Retina (tissue), 1 donor: ENCODE measurements around the gene IL2RA.
"Not testable (repeated sequence)": the region's sequence is repeated elsewhere in the genome, so short reads cannot be mapped to it uniquely, and the experiment has no call there.

Experiments used
- DNase-seq: peaks from one replicate; pipeline ENCODE4 v3.0.0-alpha.2; 2016

The IL2RA gene

DNA sequence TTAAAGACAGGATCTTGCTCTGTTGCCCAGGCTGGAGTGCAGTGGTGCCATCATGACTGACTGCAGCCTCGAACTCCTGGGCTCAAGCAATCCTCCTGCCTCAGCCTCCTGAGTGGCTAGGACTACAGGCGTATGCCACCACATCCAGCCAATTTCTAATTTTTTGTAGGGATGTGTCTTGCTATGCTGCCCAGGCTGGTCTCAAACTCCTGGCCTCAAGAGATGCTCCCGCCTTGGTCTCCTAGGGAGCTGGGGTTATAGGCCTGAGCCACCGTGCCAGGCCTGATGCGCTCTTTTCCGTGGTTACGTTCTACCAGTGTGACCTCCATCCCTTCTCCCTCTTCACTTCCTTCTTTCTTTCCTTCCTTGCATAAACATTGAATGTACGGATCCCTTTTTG, 50.6 kb downstream of the IL2RA start:
- no peak for DNase-seq

DNA sequence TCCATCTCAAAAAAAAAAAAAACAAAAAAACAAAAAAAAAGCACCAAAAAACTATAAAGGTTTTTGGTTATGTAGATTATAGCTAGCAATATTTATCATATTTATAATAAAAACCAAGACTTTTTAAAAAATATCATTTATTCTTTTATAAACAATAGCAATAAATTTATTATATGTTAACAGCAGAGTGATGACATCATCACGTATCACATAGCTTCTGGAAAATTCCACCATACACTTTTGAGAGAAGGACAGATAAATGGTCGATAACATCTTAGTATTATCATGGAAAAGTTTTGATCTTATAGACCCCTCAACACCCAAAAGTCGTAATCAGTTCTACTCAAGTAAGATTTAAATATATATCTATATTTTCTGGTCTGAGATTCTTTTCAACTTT, 51.6 kb downstream of the IL2RA start:
- no peak for DNase-seq

DNA sequence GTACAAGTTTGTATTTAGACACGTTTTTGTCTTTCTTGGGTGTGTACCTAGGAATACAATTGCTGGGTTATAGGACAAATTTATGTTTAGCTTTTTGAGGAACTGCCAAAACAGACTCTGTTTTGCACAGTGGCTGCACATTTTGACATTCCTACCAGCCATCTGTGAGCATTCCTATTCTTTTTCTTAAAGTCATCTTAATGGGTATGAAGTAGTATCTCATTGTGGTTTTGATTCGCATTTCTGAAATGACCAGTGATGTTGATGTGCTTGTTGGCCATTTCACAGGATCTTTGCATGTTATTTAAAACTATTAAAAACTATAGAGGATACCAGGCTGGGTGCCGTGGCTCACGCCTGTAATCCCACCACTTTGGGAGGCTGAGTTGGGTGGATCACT, 52.2 kb downstream of the IL2RA start:
- DNase-seq = no peak

DNA sequence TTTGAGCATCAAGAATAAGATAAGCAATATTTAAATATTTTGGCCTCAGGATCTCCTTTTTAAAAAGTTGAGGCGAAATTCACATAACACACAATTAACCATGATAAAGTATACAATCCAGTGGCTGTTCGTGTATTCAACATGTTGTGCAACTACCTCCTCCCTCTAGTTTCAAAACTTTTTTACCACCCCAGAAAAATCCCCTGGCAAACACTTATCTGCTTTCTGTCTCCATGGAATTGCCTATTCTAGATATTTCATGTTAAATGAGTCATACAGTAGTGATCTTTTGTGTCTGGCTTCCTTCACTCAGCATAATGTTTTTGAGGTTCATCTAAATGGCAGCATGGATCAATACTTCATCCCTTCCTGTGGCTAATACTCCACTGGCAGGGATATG, 53.0 kb downstream of the IL2RA start:
- no peak for DNase-seq

DNA sequence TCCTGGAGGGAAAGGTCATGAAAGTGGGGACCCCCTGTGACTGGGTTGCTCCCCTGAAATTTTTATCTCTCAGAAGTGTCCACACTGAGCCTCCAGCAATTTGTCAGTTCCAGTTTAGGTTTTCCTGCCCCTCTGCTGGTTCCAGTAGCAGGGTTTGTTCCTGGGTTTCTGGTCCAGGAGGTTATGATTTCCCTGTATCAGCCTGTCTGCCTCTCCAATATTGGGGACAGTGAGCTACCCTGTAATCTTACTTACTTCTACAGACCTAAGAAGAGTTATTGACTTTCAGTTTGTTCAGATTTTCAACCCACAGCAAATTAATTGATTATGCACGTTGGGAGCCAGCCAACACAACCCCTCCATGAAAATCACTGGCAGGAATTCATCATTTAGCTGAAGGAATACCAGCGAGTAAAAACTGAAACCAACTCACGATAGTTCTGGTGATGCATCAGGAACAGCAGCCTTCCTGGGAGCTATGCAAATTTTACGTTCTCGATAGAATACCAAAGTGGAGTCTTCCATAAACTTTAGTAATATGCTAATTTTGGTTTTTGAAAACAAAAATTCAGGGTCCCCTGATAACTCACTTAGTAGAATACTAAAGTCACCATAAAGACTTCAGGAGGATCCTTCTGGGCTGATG, 53.5 kb downstream of the IL2RA start:
- no peak for DNase-seq

DNA sequence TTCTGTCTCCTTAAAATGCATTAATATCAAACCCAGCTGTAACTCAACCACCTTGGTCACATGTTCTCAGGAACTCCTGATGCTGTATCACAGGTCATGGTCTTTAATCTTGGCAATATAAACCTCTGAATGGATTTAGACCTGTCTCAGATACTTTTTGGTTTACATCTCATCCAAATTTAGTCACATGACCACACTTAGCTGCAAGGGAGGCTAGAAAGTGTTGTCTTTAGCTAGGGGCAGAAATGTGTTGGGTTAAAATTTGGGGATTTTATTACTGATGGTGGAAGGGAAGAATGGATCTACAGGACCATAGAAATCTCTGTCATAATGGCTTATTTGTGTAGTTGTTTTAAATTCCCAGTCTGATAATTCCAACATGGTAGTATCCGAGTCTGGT, 55.2 kb downstream of the IL2RA start:
- DNase-seq = no peak

DNA sequence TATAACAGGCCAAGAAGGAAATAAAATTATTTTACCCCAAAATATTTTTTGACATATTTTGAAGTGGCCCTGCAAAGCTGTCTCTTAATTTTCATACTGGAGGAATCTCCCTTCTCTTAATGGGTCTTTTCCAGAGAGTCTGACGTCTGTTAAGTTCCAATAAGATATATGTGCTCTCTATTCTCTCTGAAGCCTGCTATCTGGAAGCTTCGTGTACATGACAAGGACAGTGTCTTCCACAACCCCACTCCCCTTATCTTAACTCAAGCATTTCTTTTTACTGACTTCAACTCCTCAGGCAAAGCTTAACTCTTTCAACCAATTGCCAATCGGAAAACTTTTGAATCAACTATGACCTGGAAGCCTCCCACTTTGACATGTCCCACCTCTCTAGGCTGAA, 55.6 kb downstream of the IL2RA start:
- DNase-seq = no peak

DNA sequence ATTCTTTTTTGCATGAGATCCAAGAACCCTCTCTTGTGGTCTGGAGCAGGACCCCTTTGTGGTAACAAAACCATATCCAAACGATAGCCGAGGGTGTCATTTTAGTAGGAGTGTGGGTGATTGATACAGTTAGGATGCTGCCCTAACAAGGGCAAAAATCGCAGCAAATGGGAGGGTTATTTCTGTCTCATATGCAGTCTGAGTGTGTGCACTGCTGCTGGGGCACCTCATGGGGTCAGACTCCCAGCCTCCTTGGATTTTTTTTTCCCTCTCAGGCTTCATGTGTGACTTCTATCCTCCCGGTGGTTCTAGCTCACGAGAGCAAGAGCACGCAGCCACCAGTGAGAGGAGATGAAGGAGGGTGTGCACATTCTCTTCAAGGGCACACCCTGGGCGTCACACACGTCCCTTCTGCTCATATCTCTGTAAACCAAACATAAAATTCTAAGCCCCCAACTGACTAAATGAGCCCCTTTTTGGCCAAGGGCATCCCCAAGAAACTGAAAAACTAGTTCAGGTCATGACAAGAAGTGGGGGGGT, 56.2 kb downstream of the IL2RA start:
- no peak for DNase-seq

DNA sequence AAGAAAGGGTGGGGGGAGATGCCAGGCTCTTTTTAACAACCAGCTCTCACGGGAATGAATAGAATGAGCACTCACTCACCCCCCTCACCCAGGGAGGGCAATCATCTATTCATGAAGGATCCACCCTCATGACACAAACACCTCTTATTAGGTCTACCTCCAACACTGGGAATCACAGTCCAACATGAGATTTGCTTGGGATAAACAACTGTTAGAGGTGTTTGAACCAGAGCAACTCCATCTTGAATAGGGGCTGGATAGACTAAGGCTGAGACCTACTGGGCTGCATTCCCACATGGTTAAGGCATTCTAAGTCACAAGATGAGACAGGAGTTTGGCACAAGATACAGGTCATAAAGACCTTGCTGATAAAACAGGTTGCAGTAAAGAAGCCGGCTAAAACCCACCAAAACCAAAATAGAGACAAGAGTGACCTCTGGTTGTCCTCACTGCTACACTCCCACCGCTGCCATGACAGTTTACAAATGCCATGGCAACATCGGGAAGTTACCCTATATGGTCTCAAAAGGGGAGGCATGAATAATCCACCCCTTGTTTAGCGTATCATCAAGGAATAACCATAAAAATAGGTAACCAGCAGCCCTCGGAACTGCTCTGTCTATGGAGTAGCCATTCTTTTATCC, 56.9 kb downstream of the IL2RA start:
- DNase-seq = not testable (repeated sequence)

DNA sequence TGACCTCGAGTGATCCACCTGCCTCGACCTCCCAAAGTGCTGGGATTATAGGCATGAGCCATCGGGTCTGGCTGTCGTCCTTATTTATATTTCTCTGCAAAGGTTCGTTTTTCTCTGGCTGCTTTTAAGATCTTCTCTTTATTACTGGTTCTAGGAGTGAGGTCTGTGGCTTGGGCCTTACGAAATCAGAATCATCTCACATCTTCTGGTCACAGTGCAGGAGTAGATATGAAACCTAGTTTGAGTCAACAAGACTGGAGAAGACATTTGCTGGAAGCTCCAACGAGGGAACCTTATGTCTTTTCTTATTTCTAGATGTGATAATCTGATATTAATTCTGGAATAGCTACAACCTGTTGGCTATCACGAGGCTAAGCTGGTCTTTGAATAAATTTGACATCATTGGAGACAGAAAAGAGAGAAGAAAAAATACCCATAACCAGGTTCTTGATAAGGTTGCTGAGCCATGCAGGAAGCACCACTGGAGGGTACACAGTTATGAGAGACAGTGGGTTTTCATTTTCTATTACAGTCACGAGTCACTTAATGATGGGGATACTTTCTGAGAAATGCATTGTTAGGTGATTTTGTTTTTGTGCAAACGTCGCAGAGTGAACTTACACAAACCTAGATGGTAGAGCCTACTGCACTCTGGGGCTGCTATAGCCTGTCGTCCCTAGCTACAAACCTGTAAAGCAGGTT, 59.2 kb downstream of the IL2RA start:
- DNase-seq = no peak

DNA sequence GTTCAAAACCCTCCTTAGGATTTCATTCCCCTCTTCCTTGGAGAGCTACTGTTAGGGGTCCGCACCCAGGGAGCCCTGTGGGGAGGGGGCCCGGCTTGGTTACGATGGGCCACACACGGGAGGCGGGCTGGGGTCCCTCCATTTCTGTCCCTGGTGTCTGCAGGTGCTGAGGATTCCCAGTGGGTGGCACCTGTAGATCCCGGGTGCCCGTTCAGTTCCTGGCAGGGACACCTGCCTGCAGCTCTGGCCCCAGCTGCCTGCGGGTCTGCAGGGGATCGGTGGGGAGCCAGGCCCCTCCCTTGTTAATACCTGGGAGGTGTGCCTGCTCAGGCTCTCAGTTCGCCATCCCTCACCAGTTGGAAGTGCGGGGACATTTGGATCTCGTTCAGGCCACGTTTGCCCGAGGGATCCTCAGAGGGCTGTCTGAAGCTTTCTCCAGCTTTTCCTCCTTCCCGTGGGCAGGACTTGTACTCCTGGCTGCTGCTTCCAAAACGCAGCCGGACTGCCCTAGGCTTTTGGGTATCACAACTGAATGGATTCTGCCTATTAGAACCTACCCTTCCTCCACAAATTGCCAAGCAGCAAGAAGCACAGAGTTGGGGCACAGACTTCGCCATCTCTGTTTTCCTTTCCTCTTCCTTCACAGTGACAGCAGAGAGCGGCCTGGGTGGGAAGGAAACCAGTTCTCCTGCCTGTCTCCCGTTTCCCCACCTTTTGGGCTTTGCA, 62.6 kb downstream of the IL2RA start:
- DNase-seq = no peak

DNA sequence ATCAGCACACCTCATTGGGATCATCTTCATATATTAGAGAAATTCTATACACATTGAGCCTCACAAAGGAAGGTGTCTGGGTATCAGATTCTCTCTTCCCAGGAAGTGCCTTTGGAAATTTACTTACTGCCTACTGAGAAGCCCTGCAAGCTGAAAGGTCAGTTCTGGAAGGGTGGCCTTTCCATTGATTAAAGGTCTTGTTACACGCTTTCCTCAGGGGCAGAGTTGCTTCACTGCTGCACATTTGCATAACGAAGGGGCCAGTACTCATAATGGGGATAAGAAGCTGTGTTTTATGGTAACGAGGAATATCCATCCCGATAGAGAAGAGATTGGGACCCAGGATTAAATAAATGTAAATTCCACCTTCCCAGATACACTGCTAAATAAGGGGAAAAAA, 65.5 kb downstream of the IL2RA start:
- DNase-seq = no peak

DNA sequence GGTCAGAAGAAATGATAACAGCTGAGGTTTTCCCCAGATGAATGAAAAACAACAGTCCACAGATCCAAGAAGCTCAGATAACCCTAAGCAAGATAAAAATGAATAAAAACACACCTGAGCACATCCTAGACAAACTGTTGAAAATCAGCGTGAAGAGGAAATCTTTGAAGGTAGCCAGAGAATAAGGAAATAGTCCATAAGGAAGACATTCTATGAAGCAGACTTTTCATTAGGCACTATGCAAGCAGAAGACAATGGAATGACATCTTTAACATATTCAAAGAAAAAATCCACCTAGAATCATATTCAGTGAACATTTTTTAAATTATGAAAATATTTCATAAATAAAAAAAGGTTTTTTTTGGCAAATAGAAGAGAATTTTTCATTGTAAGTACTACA, 69.8 kb downstream of the IL2RA start:
- DNase-seq = no peak

DNA sequence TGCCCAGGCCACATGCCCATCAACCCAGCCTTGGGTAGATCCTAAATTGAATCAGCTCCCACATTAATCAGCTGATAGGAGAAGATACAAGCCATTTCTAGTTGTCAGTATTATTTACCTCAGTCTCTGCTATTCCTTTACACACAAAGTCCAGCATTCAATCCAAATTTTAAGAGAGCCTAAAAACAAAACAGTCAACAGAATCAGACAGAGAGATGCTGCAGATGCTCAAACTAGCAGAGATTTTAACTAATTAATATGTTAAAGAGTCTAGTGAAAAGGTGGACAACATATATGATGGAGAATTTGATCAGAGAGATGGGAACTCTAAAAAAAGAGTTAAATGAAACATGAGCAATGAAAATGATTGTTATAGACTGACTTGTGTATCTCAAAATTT, 70.5 kb downstream of the IL2RA start:
- no peak for DNase-seq

DNA sequence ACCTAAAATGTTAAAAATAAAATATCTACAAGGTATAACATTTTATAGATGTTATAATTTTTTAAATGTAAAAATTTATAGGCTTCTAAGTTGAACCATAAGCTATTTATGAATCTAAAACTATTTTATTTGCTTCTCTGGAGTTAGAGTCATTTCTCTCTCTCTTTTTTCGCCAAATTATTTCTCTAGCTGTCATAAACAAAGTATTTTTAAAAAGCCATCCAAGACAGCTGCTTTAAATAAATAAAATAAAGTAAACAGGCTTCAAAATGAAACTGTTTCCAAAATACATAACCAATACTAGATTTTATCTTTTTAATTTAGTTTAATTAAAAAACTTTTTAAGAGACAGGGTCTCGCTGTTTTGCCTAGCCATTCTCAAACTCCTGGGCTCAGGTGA, 72.4 kb downstream of the IL2RA start:
- no peak for DNase-seq

DNA sequence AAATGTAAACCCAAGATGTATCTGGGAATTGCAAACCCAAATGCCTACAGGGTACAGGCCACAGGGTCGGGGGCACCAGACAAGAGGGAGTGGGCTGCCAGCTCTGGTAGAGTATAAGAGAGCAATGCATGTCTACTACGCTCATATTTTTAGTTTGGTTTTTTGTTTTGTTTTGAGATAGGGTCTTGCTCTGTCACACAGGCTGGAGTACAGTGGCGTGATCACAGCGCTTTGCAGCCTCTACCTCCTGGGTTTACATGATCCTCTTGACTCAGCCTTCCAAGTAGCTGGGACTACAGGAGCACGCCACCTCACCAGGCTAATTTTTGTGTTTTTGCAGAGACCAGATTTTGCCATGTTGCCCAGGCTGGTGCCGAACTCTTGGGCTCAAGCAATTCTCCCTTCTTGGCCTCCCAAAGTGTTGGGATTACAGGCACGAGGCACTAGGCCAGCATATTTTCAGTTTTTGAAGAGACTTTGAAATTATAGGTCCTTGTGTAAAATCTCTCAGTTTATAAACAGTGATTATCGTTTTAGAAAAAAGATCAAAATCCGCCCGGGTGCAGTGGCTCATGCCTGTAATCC, 73.7 kb downstream of the IL2RA start:
- DNase-seq = no peak

DNA sequence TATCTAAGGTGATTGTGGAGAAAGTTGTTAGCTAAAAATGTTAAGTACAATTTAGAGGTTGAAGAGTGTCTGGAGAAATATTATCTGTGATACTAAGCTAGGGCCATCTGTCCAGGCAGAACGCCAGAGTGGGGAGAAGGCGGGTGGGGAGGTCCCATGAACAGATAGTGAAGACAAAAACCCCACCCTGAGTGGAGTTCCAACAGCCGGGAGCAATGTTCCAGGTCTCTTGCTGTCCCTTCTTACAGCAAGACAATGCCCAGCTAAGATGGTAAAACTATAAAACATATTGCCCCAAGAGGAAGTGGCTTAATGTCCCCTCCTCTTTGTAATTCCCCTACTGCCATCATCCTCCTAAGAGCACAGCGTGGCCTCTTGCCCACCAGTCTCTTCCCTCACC, 74.4 kb downstream of the IL2RA start:
- DNase-seq = no peak

DNA sequence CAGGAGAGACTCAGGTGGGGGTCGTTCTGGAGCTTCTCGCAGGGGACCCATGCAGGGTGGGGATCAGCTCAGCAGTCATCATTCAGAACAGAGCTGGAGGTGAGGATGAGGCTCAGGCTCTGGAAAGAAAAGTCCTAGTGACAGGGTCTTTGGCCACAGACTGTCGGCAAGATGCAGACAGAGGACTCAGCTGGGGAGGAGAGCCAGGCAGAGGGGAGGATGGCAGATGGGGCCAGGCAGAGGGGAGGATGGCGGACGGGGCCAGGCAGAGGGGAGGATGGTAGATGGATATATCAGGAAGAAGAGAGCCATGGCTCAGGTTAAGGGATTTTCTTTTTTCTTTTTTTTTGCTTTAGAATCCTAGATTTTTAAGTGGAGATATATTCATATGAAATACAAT, 77.1 kb downstream of the IL2RA start:
- no peak for DNase-seq

DNA sequence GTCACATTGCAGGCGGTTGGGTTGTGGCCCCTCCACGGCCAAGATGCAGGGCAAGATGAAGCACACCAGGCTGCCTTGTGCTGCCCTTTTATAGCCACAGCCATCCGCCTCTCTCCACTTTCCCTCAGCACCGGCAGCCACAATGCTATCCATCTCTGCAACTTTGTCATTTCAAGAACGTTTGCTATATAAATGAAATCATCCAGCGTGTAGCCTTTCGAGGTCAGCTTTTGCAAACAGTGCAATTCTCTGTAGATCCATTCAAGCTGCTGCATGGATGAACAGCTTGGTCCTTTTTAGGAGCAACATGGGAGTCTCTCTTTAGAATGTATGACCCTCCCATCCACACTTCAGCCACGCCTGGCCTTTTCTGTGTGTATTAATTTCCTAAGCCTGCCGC, 78.4 kb downstream of the IL2RA start:
- no peak for DNase-seq

DNA sequence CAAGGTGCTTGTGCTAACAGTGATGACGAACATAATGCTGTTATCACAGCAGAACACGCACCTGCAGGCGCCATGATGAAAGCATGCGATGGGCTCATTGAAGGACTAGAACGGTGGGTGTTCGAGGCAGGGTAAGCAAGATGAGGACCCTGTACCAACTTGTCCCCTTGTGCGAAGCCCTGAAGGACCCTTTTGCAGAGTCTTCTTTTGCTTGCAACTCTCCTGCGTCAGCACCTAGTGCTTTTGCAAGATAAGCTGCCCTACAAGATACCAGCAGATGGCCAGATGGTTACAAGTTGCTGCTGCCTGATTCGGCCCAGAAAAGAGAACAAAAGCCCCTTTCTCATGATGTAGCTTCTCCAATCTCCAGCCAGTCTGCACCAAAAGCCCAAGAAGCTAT, 80.6 kb downstream of the IL2RA start:
- no peak for DNase-seq

DNA sequence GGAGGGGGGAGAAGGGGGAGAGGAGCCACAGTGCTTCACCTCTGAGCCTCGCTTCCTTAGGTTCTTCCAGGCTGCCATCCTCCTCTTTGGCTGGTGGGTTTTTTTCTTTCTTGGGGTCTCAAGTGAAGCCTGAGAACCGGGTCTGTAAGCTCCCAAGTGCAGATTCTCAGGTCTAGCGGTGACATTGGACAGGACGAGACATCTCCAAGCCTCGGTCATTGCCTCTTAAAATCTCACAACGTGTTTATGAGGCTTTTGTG, 84.0 kb downstream of the IL2RA start:
- DNase-seq = peak; percentile 23

DNA sequence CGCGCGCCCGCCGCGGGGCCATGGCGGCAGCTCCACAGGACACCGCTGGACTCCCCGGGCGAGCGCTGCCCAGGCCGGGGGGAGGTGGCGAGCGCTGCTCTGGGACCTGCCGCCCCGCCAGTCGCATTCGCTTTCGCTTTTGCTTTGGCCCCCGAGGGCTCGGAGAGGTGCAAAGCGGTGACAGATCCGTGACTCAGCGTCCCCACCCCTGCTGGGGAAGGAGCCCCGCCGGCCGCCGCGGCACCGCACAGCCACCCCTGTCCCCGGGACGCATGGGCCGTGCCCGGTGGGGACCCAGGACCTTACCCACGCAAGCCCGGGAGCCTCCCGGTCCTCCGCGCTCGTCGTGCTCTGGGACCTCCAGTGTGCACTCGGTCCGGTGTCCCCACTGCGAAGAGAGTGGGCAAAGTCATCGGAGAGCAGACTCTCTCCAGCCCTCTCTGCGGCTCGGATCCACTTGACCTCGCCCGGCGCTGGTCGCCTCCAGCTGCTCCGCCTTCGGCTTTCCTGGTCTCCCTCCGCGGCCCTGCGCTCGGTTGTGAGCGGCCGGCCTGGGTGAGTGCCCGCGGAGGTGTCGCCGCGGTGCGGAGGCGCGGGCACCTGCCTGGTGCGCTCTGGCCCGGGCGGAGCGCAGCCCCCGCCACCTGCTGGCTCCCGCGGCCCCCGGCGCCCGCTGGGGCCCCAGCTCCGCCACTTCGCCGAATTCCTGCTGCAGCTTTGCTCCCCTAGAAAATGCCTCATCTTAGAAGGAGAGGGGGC, 84.5 kb downstream of the IL2RA start, which contains the start of gene IL15RA:
Gene IL15RA (minus strand): TSS at position 73 of the 759 bp plus-strand sequence. CDS start 51 bp downstream, at position 22.
- DNase-seq = peak; percentile 83
